HG03469 (cell line): Measurements from ENCODE around the gene HOXA11.

Experiments used
- ATAC-seq: cut with Tn5 transposase; IDR thresholded peaks from one replicate; pipeline ENCODE4 v1.9.1; 2021; ENCODE audit warnings: mild to moderate bottlenecking, moderate library complexity, moderate number of reproducible peaks; ENCODE audit not compliant: unreplicated experiment

The HOXA11 gene

DNA sequence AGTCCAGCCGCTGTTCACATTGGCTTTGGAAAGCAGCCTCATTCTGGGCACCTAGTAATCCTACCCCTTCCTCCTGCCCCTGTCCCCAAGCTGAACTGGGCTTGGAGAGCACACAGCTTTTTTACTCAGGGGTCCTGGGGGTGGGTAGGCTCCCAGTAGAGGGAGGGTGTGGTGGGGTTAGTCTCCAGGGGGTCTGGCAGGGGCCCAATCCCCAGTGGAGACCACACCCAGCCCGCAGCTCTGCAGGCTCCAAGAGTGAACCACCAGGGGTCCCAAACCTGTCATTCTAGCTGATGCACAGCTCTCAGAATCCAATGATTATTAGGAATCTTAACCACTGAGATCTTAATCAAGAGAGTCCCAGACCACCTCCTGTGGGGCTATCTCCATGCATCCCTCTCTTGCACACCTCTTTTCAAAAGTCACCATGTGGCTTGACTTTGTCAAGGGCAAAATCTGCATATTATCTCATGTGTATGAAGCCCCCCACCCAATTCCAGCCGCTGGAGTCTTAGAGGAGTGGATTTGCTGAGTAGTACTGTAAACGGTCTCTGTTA lies 2.7 kb downstream of the HOXA11 start:
- ATAC-seq, result no peak

GRCh38 chr7:27181795-27182275 lies 3.2 kb downstream of the HOXA11 start:
- ATAC-seq, result no peak

GRCh38 chr7:27180431-27181420 lies 4.3 kb downstream of the HOXA11 start:
- no peak for ATAC-seq

DNA sequence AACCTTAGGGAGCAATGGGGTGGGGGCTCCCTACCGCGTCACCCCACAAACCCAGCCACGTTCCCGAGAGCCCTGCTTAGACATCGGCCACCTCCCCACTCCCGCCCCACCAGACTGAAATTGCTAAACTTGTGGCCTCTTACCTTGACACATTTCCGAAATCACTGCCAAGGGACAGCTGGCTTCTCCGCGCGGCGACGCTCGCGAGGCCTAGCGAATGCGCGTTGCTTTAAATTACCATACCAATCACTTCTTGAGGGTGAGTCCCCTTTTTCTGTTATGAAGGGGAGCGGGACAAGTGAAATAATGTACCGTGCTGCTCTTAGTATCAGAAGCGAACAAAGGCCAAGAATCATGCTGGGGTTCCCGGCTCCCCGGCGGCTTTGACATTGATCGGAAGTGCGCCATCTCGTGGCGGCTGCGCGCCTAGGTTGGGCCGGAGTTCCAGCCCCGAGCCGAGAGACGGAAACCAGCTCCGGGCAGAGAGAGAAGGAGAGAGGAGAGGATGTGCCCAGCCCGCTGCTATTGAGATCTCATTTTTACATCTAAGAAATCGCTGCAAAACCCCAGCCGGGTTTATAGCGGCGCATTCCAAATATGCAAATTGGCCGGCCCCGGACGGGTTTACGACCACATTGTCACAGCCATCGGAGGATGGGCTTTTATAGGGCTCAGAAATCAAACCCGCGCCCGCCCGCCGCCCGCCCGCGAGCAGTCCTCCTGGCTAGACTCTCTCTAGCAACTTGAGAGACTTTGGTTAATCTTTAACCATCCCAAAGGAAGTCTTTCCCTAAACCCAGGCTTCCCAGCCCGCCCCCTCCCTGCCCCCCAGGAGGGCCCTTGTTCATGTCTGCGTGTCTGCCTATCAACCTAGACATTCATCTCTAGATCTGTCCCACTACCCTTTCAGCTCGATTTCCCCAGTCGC lies 5.3 kb downstream of the HOXA11 start:
- ATAC-seq, result no peak

GRCh38 chr7:27179030-27179429 lies 6.0 kb downstream of the HOXA11 start:
- no peak for ATAC-seq

DNA sequence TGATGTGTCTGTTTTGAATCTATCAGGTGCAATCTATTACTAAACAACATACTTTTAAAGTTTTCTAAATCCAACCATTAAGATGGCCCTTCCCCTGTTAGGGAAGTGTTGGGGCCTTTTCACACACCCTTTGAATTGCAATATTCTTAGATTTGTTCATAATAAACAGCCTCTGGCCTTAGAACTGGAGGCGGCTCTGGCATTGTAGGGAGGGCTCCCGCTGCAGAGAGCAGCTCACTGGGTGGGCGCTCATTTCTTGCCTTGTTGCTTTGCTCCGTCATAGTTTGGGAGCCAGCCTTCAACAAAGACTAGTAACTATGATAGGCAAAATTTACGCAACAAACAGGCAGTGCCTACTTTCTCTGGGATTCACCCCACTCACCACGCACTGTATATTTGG lies 6.7 kb downstream of the HOXA11 start:
- ATAC-seq, result no peak

- no peak for ATAC-seq
Observed at GRCh38 chr7:27177795-27178320, 7.2 kb downstream of the HOXA11 start.

- no peak for ATAC-seq
Observed at GRCh38 chr7:27176962-27177794, 7.9 kb downstream of the HOXA11 start.

- no peak for ATAC-seq
Observed at GRCh38 chr7:27176524-27176845, 8.5 kb downstream of the HOXA11 start.

- ATAC-seq, result no peak
Observed at GRCh38 chr7:27175626-27176523, 9.2 kb downstream of the HOXA11 start.

DNA sequence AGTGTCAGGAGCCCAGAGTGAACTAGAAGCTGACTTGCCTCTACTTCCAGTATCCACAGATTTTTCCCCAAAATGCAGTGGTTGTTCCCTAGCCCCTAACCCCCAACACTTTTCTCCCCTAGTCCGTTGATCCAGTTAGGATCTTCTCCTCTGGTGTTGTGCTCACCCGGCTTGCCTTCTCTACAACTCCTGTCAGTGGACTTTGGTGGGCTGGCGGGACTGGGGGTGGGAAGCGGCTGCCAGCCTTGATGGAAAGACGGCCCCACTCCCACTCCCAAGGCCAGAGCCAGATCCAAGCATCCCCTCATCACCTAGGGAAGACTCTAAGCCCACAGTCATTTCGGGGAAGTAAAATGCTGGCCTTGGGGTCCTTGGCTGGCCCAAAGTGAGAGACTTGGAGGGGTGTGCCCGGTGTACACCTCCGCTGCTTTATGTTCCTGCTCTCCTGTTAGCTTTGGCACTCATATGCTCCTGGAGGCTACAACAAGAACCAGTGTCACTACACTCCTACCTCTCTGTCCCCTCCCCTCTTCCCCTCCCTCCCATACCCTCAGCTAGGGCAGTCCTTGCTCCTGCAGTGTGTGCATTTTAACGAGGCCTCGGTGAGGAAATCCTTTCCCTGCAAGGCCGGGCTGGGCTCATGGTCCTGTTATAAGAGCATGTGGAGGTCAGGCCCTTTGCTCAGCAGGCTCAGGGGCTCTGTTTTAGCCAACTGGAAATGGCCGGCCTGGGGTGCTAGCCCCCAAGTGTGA lies 10.0 kb downstream of the HOXA11 start:
- no peak for ATAC-seq

- no peak for ATAC-seq
Observed at GRCh38 chr7:27173956-27174873, 10.8 kb downstream of the HOXA11 start, which contains the start of gene HOXA10. Gene HOXA10, minus strand, starts transcription at chr7:27174320. Its CDS starts 14 bp downstream, at chr7:27174306.

DNA sequence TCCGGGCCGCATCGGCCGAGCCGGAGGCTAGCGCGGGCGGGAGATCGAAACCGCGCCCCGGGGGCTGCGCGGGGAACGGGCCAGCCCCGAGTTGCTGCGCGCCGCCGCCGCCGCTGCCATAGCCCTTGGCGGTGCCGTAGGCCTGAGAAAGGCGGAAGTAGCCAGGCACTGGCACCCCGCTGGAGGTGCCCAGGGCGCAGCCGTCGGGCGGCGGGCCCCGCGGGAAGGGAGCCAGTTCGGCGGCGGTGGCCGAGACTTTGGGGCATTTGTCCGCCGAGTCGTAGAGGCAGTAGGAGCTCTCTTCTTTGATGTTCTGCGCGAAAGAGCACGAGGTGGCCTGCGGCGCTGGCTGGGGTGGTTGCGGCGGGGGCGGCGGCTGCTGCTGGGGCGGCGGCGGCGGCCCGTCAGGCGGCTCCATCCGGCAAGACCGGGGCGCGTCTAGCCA lies 11.5 kb downstream of the HOXA11 start:
- no peak for ATAC-seq

DNA sequence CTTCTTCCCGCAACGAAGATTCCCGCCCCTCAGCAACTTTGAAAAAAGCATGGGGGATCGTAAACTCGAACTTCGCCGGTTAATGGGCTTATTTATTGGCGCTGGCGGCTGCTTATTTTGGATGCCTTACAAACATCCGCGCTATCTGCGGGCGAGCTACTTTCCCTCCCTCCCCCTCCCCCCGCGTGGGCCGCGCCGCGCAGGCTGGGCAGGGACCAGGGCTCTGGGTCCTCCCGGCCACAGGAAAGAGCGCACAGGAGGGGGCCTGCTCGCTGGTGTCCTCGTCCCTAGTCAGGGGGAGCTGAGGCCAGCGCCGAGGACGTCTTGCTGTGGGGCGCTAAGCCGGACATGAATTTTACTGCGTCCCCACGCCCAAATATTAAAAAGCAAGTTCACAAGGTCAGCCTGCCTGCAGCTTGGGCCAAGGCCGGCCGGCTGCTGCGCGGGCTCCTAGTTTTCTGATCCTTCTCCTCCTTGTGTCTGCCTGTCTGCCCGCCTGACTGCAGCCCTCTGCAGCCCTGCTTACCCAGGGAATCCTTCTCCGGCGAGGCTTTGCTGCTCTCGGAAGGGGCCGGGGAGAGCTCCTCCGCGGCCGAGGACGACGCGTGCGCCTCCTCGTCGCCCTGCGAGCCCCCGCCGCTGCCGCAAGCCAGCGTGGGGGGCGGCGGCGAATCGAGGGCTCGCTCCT lies 12.1 kb downstream of the HOXA11 start:
- no peak for ATAC-seq

DNA sequence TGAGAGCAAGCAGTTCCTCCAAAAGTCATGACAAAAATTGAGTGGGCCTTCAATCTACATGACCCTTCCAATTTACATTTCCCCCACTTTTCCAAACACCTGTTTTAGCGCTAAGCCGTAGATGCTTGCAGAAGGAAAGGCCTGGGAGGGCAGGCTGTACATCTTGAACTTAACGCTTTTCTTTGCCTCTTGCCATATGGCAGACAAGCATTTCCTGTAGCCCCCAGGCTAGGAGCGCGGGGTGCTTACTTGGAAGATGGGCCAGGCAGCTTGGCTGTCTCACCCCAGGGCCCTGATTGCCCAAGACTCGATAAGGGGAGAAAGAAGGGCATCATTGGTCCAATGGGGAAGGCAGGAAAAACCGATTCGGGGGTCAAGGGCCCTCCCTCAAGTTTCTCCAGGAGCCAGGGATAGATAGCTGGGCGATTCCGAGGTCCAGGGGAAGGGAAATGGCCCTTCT lies 12.7 kb downstream of the HOXA11 start:
- ATAC-seq, result no peak

- no peak for ATAC-seq
Observed at GRCh38 chr7:27171637-27172314, 13.3 kb downstream of the HOXA11 start.
